COLO668 (cell line): ENCODE measurements around the gene CADM4.
"Not testable (repeated sequence)": the region's sequence is repeated elsewhere in the genome, so short reads cannot be mapped to it uniquely, and the experiment has no call there.

ENCODE experiments used
- DNase-seq: peaks from one replicate; lab custom pipeline; 2025; ENCODE audit not compliant: unreplicated experiment; lab: John Stamatoyannopoulos, UW

The CADM4 gene

GRCh38 chr19:43664018-43664417 is 24.4 kb upstream of the CADM4 start:
- DNase-seq, result no peak

GRCh38 chr19:43662487-43662886 is 22.8 kb upstream of the CADM4 start:
- DNase-seq, result no peak

- no peak for DNase-seq
These were observed 21.3 kb upstream of the CADM4 start for GRCh38 chr19:43660971-43661360.

- no peak for DNase-seq
These were observed 20.8 kb upstream of the CADM4 start for GRCh38 chr19:43660301-43660970.

- no peak for DNase-seq
These were observed 18.8 kb upstream of the CADM4 start for GRCh38 chr19:43658494-43658893.

- DNase-seq, result no peak
These were observed 18.4 kb upstream of the CADM4 start for GRCh38 chr19:43658001-43658400.

GRCh38 chr19:43656436-43656835 is 16.8 kb upstream of the CADM4 start:
- DNase-seq, result no peak

- no peak for DNase-seq
These were observed 12.9 kb upstream of the CADM4 start for GRCh38 chr19:43652546-43652874.

GRCh38 chr19:43651758-43652545 is 12.3 kb upstream of the CADM4 start:
- peak; percentile 51 for DNase-seq

- not testable (repeated sequence) for DNase-seq
These were observed 10.6 kb upstream of the CADM4 start for GRCh38 chr19:43650276-43650675.

- DNase-seq, result no peak
These were observed 9.9 kb upstream of the CADM4 start for GRCh38 chr19:43649514-43649913.

GRCh38 chr19:43648633-43649032 is 9.0 kb upstream of the CADM4 start:
- DNase-seq, result no peak

- no peak for DNase-seq
These were observed 4.5 kb upstream of the CADM4 start for GRCh38 chr19:43644181-43644580.

GRCh38 chr19:43643326-43643725 is 3.7 kb upstream of the CADM4 start:
- no peak for DNase-seq

GRCh38 chr19:43642531-43642930 is 2.9 kb upstream of the CADM4 start:
- DNase-seq, result no peak

GRCh38 chr19:43641333-43641732 is 1.7 kb upstream of the CADM4 start:
- DNase-seq, result no peak

GRCh38 chr19:43640424-43640757 is 741 bp upstream of the CADM4 start:
- DNase-seq, result no peak

GRCh38 chr19:43638995-43639518 is 593 bp downstream of the CADM4 start:
- DNase-seq, result no peak

GRCh38 chr19:43638214-43638994 is 1.2 kb downstream of the CADM4 start:
- DNase-seq, result no peak

- DNase-seq, result no peak
These were observed 3.4 kb downstream of the CADM4 start for GRCh38 chr19:43636121-43636683.

- not testable (repeated sequence) for DNase-seq
These were observed 4.1 kb downstream of the CADM4 start for GRCh38 chr19:43635561-43635940.
